Measurements from ENCODE around the gene CRIP2. TPM values are rescaled to one million over a fixed set of nuclear protein-coding genes. Genes with fewer than 3 reads are reported as not detected.

CRIP2 gene
- total and polyA plus RNA-seq, 2 of the 13 experiments (the other 11 are each of a cell fraction or from before 2014, with no cell fraction given) = 31.6 to 37.9 TPM

DNA sequence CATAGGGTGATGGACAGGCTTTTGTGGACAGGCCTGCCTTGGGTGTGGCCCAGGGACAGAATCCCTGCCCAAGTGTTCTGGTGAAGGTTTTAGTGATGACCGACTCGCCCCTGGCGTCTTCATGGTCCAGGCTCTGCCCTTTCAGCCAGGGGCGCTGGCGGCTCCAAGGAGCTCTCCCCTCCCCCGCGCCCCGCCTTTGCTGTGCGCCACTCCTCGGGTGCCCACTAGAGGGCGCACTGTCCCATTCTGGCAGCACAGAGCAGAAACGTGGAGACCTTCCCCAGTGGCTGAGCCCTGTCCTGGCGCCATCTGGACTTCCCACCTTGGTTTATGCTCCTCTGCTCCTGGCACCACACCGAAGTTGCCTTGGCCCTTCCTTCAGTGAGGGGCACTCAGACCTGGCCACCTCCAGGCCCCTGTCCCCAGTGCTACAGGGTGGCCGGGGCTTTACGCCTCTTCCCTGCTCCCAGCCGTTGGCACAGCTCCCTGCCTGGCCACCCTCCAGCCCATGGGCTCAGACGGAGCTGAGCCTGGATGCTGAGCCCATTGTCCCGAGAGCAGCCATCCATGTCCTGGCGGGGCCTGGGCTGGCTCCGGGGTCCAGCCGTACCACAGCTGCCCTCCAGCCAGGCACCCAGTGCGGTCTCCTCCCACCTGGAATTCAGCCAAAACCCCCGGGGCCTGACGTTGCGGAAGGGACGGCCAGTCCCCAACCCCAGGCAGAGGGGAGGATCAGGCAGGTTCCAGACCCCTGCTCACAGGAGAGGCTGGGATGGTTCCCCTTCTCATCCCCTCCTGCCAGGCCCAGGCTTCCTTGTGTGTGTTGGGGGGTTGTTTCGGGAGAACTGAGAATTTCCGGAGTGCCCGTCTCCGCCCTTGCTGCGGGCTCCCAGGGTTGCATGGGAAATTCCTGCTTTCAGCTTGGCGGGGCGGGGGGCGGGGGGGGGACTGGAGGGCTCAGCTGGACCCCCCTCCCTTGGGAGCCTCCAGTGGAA, 6.5 kb downstream of the CRIP2 start (continued):
- TF ChIP-seq AKNA (CRISPR knock-in tag; IDR thresholded peaks at IDR 0.05; ENCODE audit: borderline replicate concordance) (no peak), YEATS4 (CRISPR knock-in tag; IDR thresholded peaks at IDR 0.05; ENCODE audit: borderline replicate concordance) (no peak), PHF5A (CRISPR knock-in tag; IDR thresholded peaks at IDR 0.05; ENCODE audit: low read depth, unreplicated experiment) (no peak), ZFX (CRISPR knock-in tag; IDR thresholded peaks at IDR 0.05; ENCODE audit: low read depth) (peak; percentile 53; the same call in 1 of the 2 replicates), ZMAT3 (CRISPR knock-in tag; conservative IDR thresholded peaks at IDR 0.05) (no peak), ZGPAT (CRISPR knock-in tag; IDR thresholded peaks at IDR 0.05) (peak; percentile 84), ATF5 (CRISPR knock-in tag; IDR thresholded peaks at IDR 0.05; ENCODE audit: low read depth) (no peak), ZNF574 (CRISPR knock-in tag; IDR thresholded peaks at IDR 0.05) (peak; percentile 78), HNF4A (CRISPR knock-in tag; IDR thresholded peaks at IDR 0.05) (no peak), NFKB2 (CRISPR knock-in tag; IDR thresholded peaks at IDR 0.05; ENCODE audit: borderline replicate concordance) (no peak; the same call in 1 of the 2 replicates), TFDP2 (CRISPR knock-in tag; IDR thresholded peaks at IDR 0.05) (peak; percentile 52)

Data from HepG2 (cell line).